ENCODE results near the gene STX8.

- no peak for TF ChIP-seq POLR2AphosphoS5 (IDR thresholded peaks at IDR 0.05; ENCODE audit: low read depth, low read length)
- TF ChIP-seq SIN3A (IDR thresholded peaks at IDR 0.05; ENCODE audit: borderline replicate concordance, insufficient read depth, low read length), result no peak
- no peak for TF ChIP-seq REST (IDR thresholded peaks at IDR 0.05; ENCODE audit: insufficient read depth in 1 of 2, low read depth in 2 of 2, low read length in 2 of 2)
- TF ChIP-seq FOXP2 (optimal IDR thresholded peaks at IDR 0.05; ENCODE audit: borderline replicate concordance, extremely low read depth, extremely low read length, insufficient read depth), result no peak
- no peak for TF ChIP-seq TAF1 (IDR thresholded peaks at IDR 0.05; ENCODE audit: borderline replicate concordance, insufficient read depth, low read length)
These were observed 342.9 kb downstream of the STX8 start for GRCh38 chr17:9232591-9233270.
